Panc1 (cell line): ENCODE measurements around the gene SENP8. TPM values are rescaled to one million over a fixed set of nuclear protein-coding genes. Genes with fewer than 3 reads are reported as not detected.

Source experiments
- ATAC-seq: fragments of 200-7000 bp; cut with Tn5 transposase; 2 replicates; pipeline ENCODE4 v1.9.1; 2020; ENCODE audit warnings: mild to moderate bottlenecking, moderate library complexity
- BruUV-seq: library from RNA; stranded (reverse); fragments of 400-500 nt; replicated peaks from 2 replicates; lab custom pipeline; 2021; lab: Mats Ljungman, UMichigan
- CTCF ChIA-PET: fragments of 300-600 bp; sonication (Branson Sonifier 250); formaldehyde crosslinking; loops from one replicate; lab custom pipeline; 2022; ENCODE audit warnings: antibody characterized with exemption; lab: Charles Lee
- POLR2A ChIA-PET: fragments of 300-600 bp; sonication (Branson Sonifier 250); formaldehyde crosslinking; loops from one replicate; lab custom pipeline; 2022; ENCODE audit warnings: antibody characterized with exemption; lab: Charles Lee
- DNase-seq: peaks from one replicate; pipeline ENCODE4 v3.0.0-alpha.2; 2010; ENCODE audit warnings: low read depth, low spot score
- H3K27ac ChIP-seq: 2 replicates; pipeline ENCODE4 v1.5.1; 2011; ENCODE audit warnings: mild to moderate bottlenecking, low read length, inconsistent platforms
- H3K27me3 ChIP-seq: fragments of 200-500 bp; sonication (Bioruptor generic); 2 replicates; pipeline ENCODE4 v1.6.0; 2014; ENCODE audit warnings: low read length, inconsistent platforms; ENCODE audit not compliant: control insufficient read depth, insufficient read depth
- H3K36me3 ChIP-seq: fragments of 200-500 bp; sonication (Bioruptor generic); 2 replicates; pipeline ENCODE4 v1.5.1; 2014; ENCODE audit warnings: inconsistent platforms, mild to moderate bottlenecking, low read length, moderate library complexity; ENCODE audit not compliant: control insufficient read depth, insufficient read depth
- H3K4me1 ChIP-seq: 2 replicates; pipeline ENCODE4 v1.5.1; 2011; ENCODE audit warnings: inconsistent platforms, mild to moderate bottlenecking, low read length, moderate library complexity; ENCODE audit not compliant: control insufficient read depth, insufficient read depth
- H3K4me3 ChIP-seq, 2 experiments: 2 replicates each; pipeline ENCODE4 v1.5.1; 2011 to 2012; ENCODE audit warnings: low read depth in 2 of 2, low read length in 2 of 2, mild to moderate bottlenecking in 2 of 2, inconsistent platforms in 1 of 2, moderate library complexity in 1 of 2
- H3K9me3 ChIP-seq: fragments of 200-500 bp; sonication (Bioruptor generic); 2 replicates; pipeline ENCODE4 v1.5.1; 2014; ENCODE audit warnings: low read depth, mild to moderate bottlenecking, inconsistent platforms, low read length, moderate library complexity; ENCODE audit not compliant: control insufficient read depth, insufficient read depth
- CTCF ChIP-seq: fragments of 450-650 bp; IDR thresholded peaks from 2 replicates; pipeline ENCODE4 v1.5.1; 2017; ENCODE audit warnings: mild to moderate bottlenecking
- POLR2AphosphoS5 ChIP-seq: IDR thresholded peaks from 2 replicates; pipeline ENCODE4 v1.6.1; 2012; ENCODE audit warnings: mild to moderate bottlenecking, low read depth, low read length, moderate library complexity
- REST ChIP-seq, 2 experiments: IDR thresholded peaks; 2 replicates each; pipeline ENCODE4 v1.6.1; 2011 to 2012; ENCODE audit warnings: low read depth in 2 of 2, control low read depth in 1 of 2, low read length in 1 of 2, mild to moderate bottlenecking in 1 of 2, moderate library complexity in 1 of 2; ENCODE audit not compliant: insufficient read depth in 1 of 2
- SIN3A ChIP-seq: IDR thresholded peaks from 2 replicates; pipeline ENCODE4 v1.6.1; 2012; ENCODE audit warnings: low read depth, mild to moderate bottlenecking, low read length, moderate library complexity, borderline replicate concordance; ENCODE audit not compliant: insufficient read depth
- TCF7L2 ChIP-seq: IDR thresholded peaks from 2 replicates; pipeline ENCODE4 v1.6.1; 2011; ENCODE audit warnings: mild to moderate bottlenecking, low read depth, low read length, inconsistent platforms
- in situ Hi-C: cut with HindIII; loops from 2 replicates; pipeline ENCODE4 v1.10.0; 2016; ENCODE audit warnings: low sequenced_read_pairs, low pct_unique_long_range_greater_than_20kb
- intact Hi-C: fragments of 100-400 bp; cut with micrococcal nuclease; formaldehyde crosslinking; loops from one replicate; pipeline ENCODE4 v1.10.0; 2022; ENCODE audit not compliant: unreplicated experiment
- total RNA-seq: library from RNA; stranded (reverse); gene quantifications from one replicate; pipeline ENCODE4 v1.2.1, GENCODE V29; 2021; ENCODE audit not compliant: unreplicated experiment

SENP8 gene
- total RNA-seq, 1 experiment from 2014 or later, result 2.9 TPM

- intact Hi-C loops, result loop anchor here (10.0 kb wide), 1 partner anchor 409 kb away; no protein-coding TSS in a partner anchor
- DNase-seq (no peak), ATAC-seq (no peak)
- ChIA-PET POLR2A (no interaction called here), CTCF (interaction anchor here (0.5 to 0.6 kb wide), 2 partner anchors 77 to 333 kb away, joined by 3 to 5 read pairs; no protein-coding TSS in a partner anchor)
- no peak overlapping the region for H3K4me3 ChIP-seq
- TF ChIP-seq SIN3A, result no peak
- TF ChIP-seq TCF7L2, result no peak
- no peak for TF ChIP-seq POLR2AphosphoS5
- TF ChIP-seq CTCF, result no peak
- TF ChIP-seq REST (IDR thresholded peaks at IDR 0.05; ENCODE audit: insufficient read depth in 1 of 2, low read depth in 2 of 2, low read length in 1 of 2), result no peak
- in situ Hi-C loops, result no loop called here
- no peaks in the 10 kb centered on the region for H3K27me3 ChIP-seq
- H3K36me3 ChIP-seq, result no peaks in the 10 kb centered on the region
- no peak overlapping the region for H3K27ac ChIP-seq
- BruUV-seq, result no TSS peak
- no peaks in the 10 kb centered on the region for H3K9me3 ChIP-seq
- peaks cover 8% of the 10 kb centered on the region for H3K4me1 ChIP-seq
Observed at GRCh38 chr15:72153269-72154000, 35.2 kb downstream of the SENP8 start.

GRCh38 chr15:72154316-72154715 lies 36.1 kb downstream of the SENP8 start:
- TF ChIP-seq CTCF, result no peak
- TF ChIP-seq TCF7L2, result no peak
- no peak for TF ChIP-seq SIN3A
- no peak for TF ChIP-seq POLR2AphosphoS5
- no peak for TF ChIP-seq REST (IDR thresholded peaks at IDR 0.05; ENCODE audit: insufficient read depth in 1 of 2, low read depth in 2 of 2, low read length in 1 of 2)
- ATAC-seq (no peak), DNase-seq (no peak)
- Histone ChIP-seq H3K4me1 (peaks cover 8% of the 10 kb centered on the region), H3K27ac (no peak overlapping the region), H3K9me3 (no peaks in the 10 kb centered on the region), H3K27me3 (no peaks in the 10 kb centered on the region), H3K4me3 (no peak overlapping the region), H3K36me3 (no peaks in the 10 kb centered on the region)
- BruUV-seq, result no TSS peak
- intact Hi-C loops, result loop anchor here (10.0 kb wide), 1 partner anchor 410 kb away; no protein-coding TSS in a partner anchor
- in situ Hi-C loops, result no loop called here
- POLR2A ChIA-PET, result no interaction called here
- CTCF ChIA-PET, result no interaction called here
